ENCODE measurements around the gene MYO1B.

Gene MYO1B

DNA sequence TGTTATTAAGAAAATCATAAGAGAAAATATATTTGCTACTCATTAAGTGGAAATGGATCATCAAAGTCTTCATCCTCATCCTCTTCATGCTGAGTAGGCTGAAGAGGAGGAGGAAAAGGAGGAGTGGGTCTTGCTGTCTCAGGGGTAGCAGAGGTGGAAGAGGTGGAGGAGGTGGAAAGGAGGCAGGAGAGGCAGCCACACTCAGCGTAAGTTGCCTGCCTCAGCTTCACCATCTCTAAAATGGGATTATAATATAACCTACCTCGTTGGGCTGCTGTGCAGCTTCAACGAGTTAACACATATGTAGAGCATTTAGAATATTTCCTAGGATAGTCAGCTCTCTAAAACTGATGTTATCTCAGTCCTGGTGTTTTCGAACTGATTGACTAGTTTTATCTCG, 4.3 kb upstream of the MYO1B start:
- TF ChIP-seq SIN3A (IDR thresholded peaks at IDR 0.05; ENCODE audit: borderline replicate concordance, insufficient read depth, low read length) (no peak), FOXP2 (optimal IDR thresholded peaks at IDR 0.05; ENCODE audit: borderline replicate concordance, extremely low read depth, extremely low read length, insufficient read depth) (no peak), POLR2AphosphoS5 (IDR thresholded peaks at IDR 0.05; ENCODE audit: low read depth, low read length) (no peak), TAF1 (IDR thresholded peaks at IDR 0.05; ENCODE audit: borderline replicate concordance, insufficient read depth, low read length) (no peak)
- TF ChIP-seq, protein P1, sequence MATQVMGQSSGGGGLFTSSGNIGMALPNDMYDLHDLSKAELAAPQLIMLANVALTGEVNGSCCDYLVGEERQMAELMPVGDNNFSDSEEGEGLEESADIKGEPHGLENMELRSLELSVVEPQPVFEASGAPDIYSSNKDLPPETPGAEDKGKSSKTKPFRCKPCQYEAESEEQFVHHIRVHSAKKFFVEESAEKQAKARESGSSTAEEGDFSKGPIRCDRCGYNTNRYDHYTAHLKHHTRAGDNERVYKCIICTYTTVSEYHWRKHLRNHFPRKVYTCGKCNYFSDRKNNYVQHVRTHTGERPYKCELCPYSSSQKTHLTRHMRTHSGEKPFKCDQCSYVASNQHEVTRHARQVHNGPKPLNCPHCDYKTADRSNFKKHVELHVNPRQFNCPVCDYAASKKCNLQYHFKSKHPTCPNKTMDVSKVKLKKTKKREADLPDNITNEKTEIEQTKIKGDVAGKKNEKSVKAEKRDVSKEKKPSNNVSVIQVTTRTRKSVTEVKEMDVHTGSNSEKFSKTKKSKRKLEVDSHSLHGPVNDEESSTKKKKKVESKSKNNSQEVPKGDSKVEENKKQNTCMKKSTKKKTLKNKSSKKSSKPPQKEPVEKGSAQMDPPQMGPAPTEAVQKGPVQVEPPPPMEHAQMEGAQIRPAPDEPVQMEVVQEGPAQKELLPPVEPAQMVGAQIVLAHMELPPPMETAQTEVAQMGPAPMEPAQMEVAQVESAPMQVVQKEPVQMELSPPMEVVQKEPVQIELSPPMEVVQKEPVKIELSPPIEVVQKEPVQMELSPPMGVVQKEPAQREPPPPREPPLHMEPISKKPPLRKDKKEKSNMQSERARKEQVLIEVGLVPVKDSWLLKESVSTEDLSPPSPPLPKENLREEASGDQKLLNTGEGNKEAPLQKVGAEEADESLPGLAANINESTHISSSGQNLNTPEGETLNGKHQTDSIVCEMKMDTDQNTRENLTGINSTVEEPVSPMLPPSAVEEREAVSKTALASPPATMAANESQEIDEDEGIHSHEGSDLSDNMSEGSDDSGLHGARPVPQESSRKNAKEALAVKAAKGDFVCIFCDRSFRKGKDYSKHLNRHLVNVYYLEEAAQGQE (IDR thresholded peaks at IDR 0.05; ENCODE audit: insufficient read depth in 1 of 2, low read depth in 2 of 2, low read length in 2 of 2), result no peak

DNA sequence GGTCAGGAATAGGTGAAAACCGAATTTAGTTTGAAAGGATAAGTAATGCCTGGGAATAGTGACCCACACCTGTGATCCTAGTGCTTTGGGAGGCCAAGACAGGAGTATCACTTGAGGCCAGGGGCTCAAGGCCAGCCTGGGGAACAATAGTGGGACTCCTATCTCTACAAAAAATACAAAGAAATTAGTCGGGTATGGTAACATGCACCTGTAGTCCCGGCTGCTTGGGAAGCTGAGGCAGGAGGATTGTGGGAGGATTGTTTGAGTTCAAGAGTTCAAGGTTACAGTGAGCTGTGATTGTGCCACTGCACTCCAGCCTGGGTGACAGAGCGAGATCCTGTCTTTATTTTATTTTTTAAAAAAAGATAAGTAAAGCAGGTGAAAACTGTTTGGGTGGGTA, 3.8 kb upstream of the MYO1B start:
- no peak for TF ChIP-seq POLR2AphosphoS5 (IDR thresholded peaks at IDR 0.05; ENCODE audit: low read depth, low read length)
- TF ChIP-seq, protein P1 (IDR thresholded peaks at IDR 0.05; ENCODE audit: insufficient read depth in 1 of 2, low read depth in 2 of 2, low read length in 2 of 2), result no peak
- no peak for TF ChIP-seq SIN3A (IDR thresholded peaks at IDR 0.05; ENCODE audit: borderline replicate concordance, insufficient read depth, low read length)
- no peak for TF ChIP-seq TAF1 (IDR thresholded peaks at IDR 0.05; ENCODE audit: borderline replicate concordance, insufficient read depth, low read length)
- TF ChIP-seq FOXP2 (optimal IDR thresholded peaks at IDR 0.05; ENCODE audit: borderline replicate concordance, extremely low read depth, extremely low read length, insufficient read depth), result no peak

DNA sequence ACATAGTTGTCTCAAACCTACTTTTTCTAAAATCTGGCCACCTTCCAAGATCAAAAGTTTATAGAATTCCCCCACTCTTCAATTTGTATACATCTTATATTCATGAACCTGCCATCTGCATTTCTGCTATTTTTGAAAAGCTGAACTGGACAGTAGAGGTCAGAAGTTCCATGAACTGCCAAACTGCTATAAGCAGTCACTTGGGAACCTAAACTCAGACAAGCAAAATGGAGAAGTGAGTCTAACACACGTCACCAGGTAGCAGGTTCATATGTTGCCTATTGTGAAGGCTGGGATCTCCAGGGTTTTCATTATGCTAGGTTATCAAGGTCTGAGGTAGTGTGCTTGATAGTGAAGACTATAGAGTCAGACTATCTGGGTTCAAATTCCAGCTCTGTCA, 2.0 kb upstream of the MYO1B start:
- TF ChIP-seq, protein P1 (IDR thresholded peaks at IDR 0.05; ENCODE audit: insufficient read depth in 1 of 2, low read depth in 2 of 2, low read length in 2 of 2), result no peak
- TF ChIP-seq POLR2AphosphoS5 (IDR thresholded peaks at IDR 0.05; ENCODE audit: low read depth, low read length), result no peak
- no peak for TF ChIP-seq SIN3A (IDR thresholded peaks at IDR 0.05; ENCODE audit: borderline replicate concordance, insufficient read depth, low read length)
- no peak for TF ChIP-seq TAF1 (IDR thresholded peaks at IDR 0.05; ENCODE audit: borderline replicate concordance, insufficient read depth, low read length)
- TF ChIP-seq FOXP2 (optimal IDR thresholded peaks at IDR 0.05; ENCODE audit: borderline replicate concordance, extremely low read depth, extremely low read length, insufficient read depth), result no peak

DNA sequence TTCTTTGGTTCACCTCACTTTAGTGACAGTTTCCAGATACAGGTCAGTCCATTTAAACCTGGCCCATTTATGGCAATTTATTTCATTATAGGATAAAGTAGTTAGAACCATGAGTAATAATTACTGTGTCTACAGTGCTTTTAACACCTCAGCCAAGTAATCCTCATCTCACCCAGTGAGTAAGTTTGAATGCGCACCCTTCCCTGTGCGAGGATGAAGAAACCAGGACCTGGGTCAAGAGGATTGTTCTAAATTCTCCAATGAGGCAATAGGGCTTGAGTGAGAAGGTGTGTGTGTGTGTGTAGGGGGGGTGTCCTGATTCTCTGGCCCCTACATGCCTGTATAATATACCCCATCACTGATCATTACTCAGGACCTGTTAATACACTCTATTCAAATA, 854 bp upstream of the MYO1B start:
- TF ChIP-seq, protein P1 (IDR thresholded peaks at IDR 0.05; ENCODE audit: insufficient read depth in 1 of 2, low read depth in 2 of 2, low read length in 2 of 2), result no peak
- TF ChIP-seq FOXP2 (optimal IDR thresholded peaks at IDR 0.05; ENCODE audit: borderline replicate concordance, extremely low read depth, extremely low read length, insufficient read depth), result no peak
- no peak for TF ChIP-seq SIN3A (IDR thresholded peaks at IDR 0.05; ENCODE audit: borderline replicate concordance, insufficient read depth, low read length)
- no peak for TF ChIP-seq TAF1 (IDR thresholded peaks at IDR 0.05; ENCODE audit: borderline replicate concordance, insufficient read depth, low read length)
- no peak for TF ChIP-seq POLR2AphosphoS5 (IDR thresholded peaks at IDR 0.05; ENCODE audit: low read depth, low read length)
